A673 (cell line): ENCODE results near the gene CCDC78.

Experiments used
- CTCF ChIP-seq: fragments of 300-800, 200-600 bp; sonication (generic); conservative IDR thresholded peaks from 2 replicates; pipeline ENCODE4 v1.5.1; 2017; ENCODE audit warnings: low read depth, mild to moderate bottlenecking, antibody characterized with exemption, low read length, moderate library complexity, mixed read lengths
- EZH2 ChIP-seq: fragments of 200-600 bp; sonication (generic); IDR thresholded peaks from 2 replicates; pipeline ENCODE4 v1.6.1; 2017; ENCODE audit warnings: borderline replicate concordance, low read depth, mild to moderate bottlenecking, mixed read lengths, antibody characterized with exemption, low read length; ENCODE audit not compliant: poor library complexity, severe bottlenecking

- no peak for TF ChIP-seq CTCF
- TF ChIP-seq EZH2: no peak
Observed at GRCh38 chr16:732332-732731, 6.1 kb upstream of the CCDC78 start.
